Keratinocyte (primary cell): ENCODE measurements around the gene TCERG1. TPM values are rescaled to one million over a fixed set of nuclear protein-coding genes. Genes with fewer than 3 reads are reported as not detected.

ENCODE experiments used
- DNase-seq: peaks from one replicate; pipeline ENCODE4 v3.0.0-alpha.2; 2011; ENCODE audit warnings: low read depth, missing footprints, low spot score
- FAIRE-seq: peaks from 2 replicates; lab custom pipeline; 2011; peaks lifted over from hg19 to GRCh38; lab: Jason Lieb, UNC
- H2AFZ ChIP-seq: 2 replicates; pipeline ENCODE4 v1.6.0; 2012; ENCODE audit warnings: low read length, control low read depth, inconsistent platforms; ENCODE audit not compliant: control insufficient read depth
- H3K27ac ChIP-seq: 2 replicates; pipeline ENCODE4 v1.5.1; 2011; ENCODE audit warnings: low read length; ENCODE audit not compliant: control insufficient read depth, insufficient read depth
- H3K27me3 ChIP-seq: 3 replicates; pipeline ENCODE4 v1.6.0; 2011; ENCODE audit warnings: low read length; ENCODE audit not compliant: control insufficient read depth, insufficient read depth; ENCODE audit errors: extremely low read depth
- H3K36me3 ChIP-seq, 2 experiments: 2 replicates in 1 of 2; 3 replicates in 1 of 2; pipeline ENCODE4 v1.5.1; 2011; ENCODE audit warnings: low read length in 2 of 2, mild to moderate bottlenecking in 1 of 2; ENCODE audit not compliant: control insufficient read depth in 2 of 2, insufficient read depth in 2 of 2; ENCODE audit errors: extremely low read depth in 1 of 2
- H3K4me1 ChIP-seq: 3 replicates; pipeline ENCODE4 v1.5.1; 2011; ENCODE audit warnings: low read length; ENCODE audit not compliant: control insufficient read depth, insufficient read depth; ENCODE audit errors: extremely low read depth
- H3K4me2 ChIP-seq: 3 replicates; pipeline ENCODE4 v1.6.0; 2011; ENCODE audit warnings: low read depth, low read length; ENCODE audit not compliant: control insufficient read depth, insufficient read depth; ENCODE audit errors: extremely low read depth
- H3K4me3 ChIP-seq, 3 experiments: fragments of 200-600 bp in 1 of 3; sonication (generic) in 1 of 3; 2 replicates in 2 of 3; 3 replicates in 1 of 3; pipeline ENCODE4 v1.5.1; 2011 to 2016; ENCODE audit warnings: low read length in 3 of 3, mild to moderate bottlenecking in 3 of 3, control low read depth in 2 of 3, inconsistent platforms in 1 of 3, low read depth in 1 of 3, mixed read lengths in 1 of 3, mixed run types in 1 of 3, moderate library complexity in 1 of 3; ENCODE audit not compliant: control insufficient read depth in 2 of 3, insufficient read depth in 2 of 3; ENCODE audit errors: extremely low read depth in 1 of 3
- H3K79me2 ChIP-seq: 2 replicates; pipeline ENCODE4 v1.6.0; 2012; ENCODE audit warnings: low read length; ENCODE audit not compliant: control insufficient read depth, insufficient read depth
- H3K9ac ChIP-seq: 3 replicates; pipeline ENCODE4 v1.6.0; 2011; ENCODE audit warnings: low read length; ENCODE audit not compliant: control insufficient read depth, insufficient read depth; ENCODE audit errors: extremely low read depth
- H3K9me1 ChIP-seq: 3 replicates; pipeline ENCODE4 v1.6.0; 2011; ENCODE audit warnings: low read length; ENCODE audit not compliant: control insufficient read depth, insufficient read depth; ENCODE audit errors: extremely low read depth
- H3K9me3 ChIP-seq: 2 replicates; pipeline ENCODE4 v1.5.1; 2012; ENCODE audit warnings: low read depth, low read length; ENCODE audit not compliant: control insufficient read depth
- H4K20me1 ChIP-seq: 3 replicates; pipeline ENCODE4 v1.6.0; 2011; ENCODE audit warnings: low read length; ENCODE audit not compliant: control insufficient read depth, insufficient read depth; ENCODE audit errors: extremely low read depth
- EZH2 ChIP-seq: IDR thresholded peaks from one replicate; pipeline ENCODE4 v1.6.1; 2012; ENCODE audit warnings: inconsistent platforms, mild to moderate bottlenecking, low read length, moderate library complexity
- dilution Hi-C: fragments of 300-500 bp; cut with MboI; formaldehyde crosslinking; loops from one replicate; pipeline ENCODE4 v1.7.0; 2020; ENCODE audit warnings: low sequenced_read_pairs; ENCODE audit not compliant: extremely low pct_ligation_motif_present
- polyA plus RNA-seq, 5 experiments: library from polyadenylated mRNA; depleted of rRNA in 3 of 5; stranded (reverse) in 3 of 5; stranded (forward) in 1 of 5; unstranded in 1 of 5; fragments of >200 nt; gene quantifications; 1 replicate in 1 of 5; 2 replicates in 3 of 5; 3 replicates in 1 of 5; pipeline versions ENCODE4 v1.2.1 to v1.2.3, GENCODE V29; 2011 to 2012; ENCODE audit warnings: missing spikeins in 2 of 5, low read depth in 1 of 5, low replicate concordance in 1 of 5
- TF ChIP-seq, protein P1 (sequence below), 3 experiments: IDR thresholded peaks in 1 of 3; conservative IDR thresholded peaks in 1 of 3; optimal IDR thresholded peaks in 1 of 3; 2 replicates in 2 of 3; 3 replicates in 1 of 3; pipeline versions ENCODE3 to v1.5.1; 2011; ENCODE audit warnings: low read length in 3 of 3, mild to moderate bottlenecking in 3 of 3, moderate library complexity in 2 of 3, control low read depth in 1 of 3, inconsistent platforms in 1 of 3; ENCODE audit not compliant: insufficient read depth in 2 of 3; ENCODE audit errors: extremely low read depth in 1 of 3

TCERG1 gene
- polyA plus RNA-seq, 1 donor (not counting 4 experiments of a cell fraction or from before 2014, with no cell fraction given), result 71.6 TPM

DNA sequence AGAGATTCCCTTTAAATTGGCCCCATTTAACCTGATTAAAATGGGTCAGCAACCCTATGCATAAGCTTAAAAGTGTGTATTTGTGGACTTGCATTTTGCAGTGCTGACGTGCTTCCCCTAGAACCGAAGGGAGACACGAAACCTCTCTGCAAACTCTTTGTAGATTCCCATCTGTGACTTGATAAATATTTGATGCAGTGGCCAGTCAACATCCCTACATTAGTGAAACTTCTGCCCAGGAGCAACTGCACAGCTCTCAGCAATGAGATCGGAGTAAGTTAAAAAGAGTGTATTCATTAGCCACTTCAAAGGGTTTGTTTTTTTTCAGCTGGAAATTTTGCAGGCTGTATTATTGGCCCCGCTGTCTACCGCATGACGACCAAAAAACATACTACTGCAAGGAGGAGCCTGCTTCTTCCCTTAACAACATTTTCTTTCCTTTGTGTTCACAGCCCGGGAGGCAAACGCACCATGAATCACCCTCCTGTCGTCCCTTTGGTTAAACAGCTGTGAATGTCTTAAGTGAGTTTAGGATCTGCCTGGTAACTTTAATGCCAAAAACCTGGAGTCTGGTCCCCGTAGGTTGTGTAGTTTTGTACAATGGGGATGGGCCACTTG, 38.0 kb upstream of the TCERG1 start:
- Histone ChIP-seq H3K36me3 (no peaks in the 10 kb centered on the region), H3K27me3 (no peaks in the 10 kb centered on the region), H3K27ac (no peak overlapping the region), H4K20me1 (no peaks in the 10 kb centered on the region), H3K4me3 (no peak overlapping the region), H3K9me1 (no peaks in the 10 kb centered on the region), H3K9me3 (no peaks in the 10 kb centered on the region), H3K79me2 (no peaks in the 10 kb centered on the region), H3K4me2 (peak overlapping the region; percentile 55), H3K4me1 (peaks cover 10% of the 10 kb centered on the region), H3K9ac (no peak overlapping the region), H2AFZ (no peak overlapping the region)
- dilution Hi-C loops, result no loop called here
- TF ChIP-seq, protein P1, sequence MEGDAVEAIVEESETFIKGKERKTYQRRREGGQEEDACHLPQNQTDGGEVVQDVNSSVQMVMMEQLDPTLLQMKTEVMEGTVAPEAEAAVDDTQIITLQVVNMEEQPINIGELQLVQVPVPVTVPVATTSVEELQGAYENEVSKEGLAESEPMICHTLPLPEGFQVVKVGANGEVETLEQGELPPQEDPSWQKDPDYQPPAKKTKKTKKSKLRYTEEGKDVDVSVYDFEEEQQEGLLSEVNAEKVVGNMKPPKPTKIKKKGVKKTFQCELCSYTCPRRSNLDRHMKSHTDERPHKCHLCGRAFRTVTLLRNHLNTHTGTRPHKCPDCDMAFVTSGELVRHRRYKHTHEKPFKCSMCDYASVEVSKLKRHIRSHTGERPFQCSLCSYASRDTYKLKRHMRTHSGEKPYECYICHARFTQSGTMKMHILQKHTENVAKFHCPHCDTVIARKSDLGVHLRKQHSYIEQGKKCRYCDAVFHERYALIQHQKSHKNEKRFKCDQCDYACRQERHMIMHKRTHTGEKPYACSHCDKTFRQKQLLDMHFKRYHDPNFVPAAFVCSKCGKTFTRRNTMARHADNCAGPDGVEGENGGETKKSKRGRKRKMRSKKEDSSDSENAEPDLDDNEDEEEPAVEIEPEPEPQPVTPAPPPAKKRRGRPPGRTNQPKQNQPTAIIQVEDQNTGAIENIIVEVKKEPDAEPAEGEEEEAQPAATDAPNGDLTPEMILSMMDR (optimal IDR thresholded peaks at IDR 0.05 in 1 of 3, IDR thresholded peaks at IDR 0.05 in 1 of 3, conservative IDR thresholded peaks at IDR 0.05 in 1 of 3; ENCODE audit: extremely low read depth in 1 of 3, insufficient read depth in 2 of 3, low read length in 3 of 3), result no peak
- DNase-seq (no peak), FAIRE-seq (peak; percentile 96)

DNA sequence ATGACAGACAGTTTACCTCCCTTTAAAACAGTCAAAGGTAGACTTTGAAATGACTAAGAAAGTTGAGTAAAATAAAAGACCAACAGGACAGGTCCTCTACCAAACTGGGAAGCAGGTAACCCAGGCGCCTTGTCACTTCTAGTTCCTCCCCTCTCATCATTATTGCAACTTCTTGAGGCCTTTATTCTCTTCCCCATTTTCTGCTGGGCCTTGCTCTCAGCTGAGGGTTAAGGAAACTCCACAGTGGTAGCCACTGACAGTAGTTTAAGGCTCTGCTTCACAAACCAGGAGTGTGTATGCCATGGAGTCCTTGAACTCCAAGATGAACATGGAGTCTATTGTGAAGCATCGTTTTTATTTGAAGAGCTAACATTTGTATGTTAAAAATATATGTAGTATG, 36.9 kb upstream of the TCERG1 start:
- H3K9me3 ChIP-seq, result no peaks in the 10 kb centered on the region
- dilution Hi-C loops, result no loop called here
- DNase-seq, result no peak
- H4K20me1 ChIP-seq, result no peaks in the 10 kb centered on the region
- H3K27ac ChIP-seq, result no peak overlapping the region
- TF ChIP-seq, protein P1 (optimal IDR thresholded peaks at IDR 0.05 in 1 of 3, IDR thresholded peaks at IDR 0.05 in 1 of 3, conservative IDR thresholded peaks at IDR 0.05 in 1 of 3; ENCODE audit: extremely low read depth in 1 of 3, insufficient read depth in 2 of 3, low read length in 3 of 3), result no peak
- no peak for TF ChIP-seq EZH2
- no peak overlapping the region for H3K9ac ChIP-seq
- no peak overlapping the region for H3K4me3 ChIP-seq
- no peak overlapping the region for H3K4me2 ChIP-seq
- FAIRE-seq, result no peak
- peaks cover 10% of the 10 kb centered on the region for H3K4me1 ChIP-seq
- H2AFZ ChIP-seq, result no peak overlapping the region
- no peaks in the 10 kb centered on the region for H3K27me3 ChIP-seq
- no peaks in the 10 kb centered on the region for H3K36me3 ChIP-seq
- no peaks in the 10 kb centered on the region for H3K79me2 ChIP-seq
- no peaks in the 10 kb centered on the region for H3K9me1 ChIP-seq
